OCI-LY7 (cell line): ENCODE data around the gene PEX7. TPM values are rescaled to one million over a fixed set of nuclear protein-coding genes. Genes with fewer than 3 reads are reported as not detected.

Experiments used
- BruUV-seq: library from RNA; stranded (reverse); fragments of 400-500 nt; replicated peaks from 2 replicates; lab custom pipeline; 2021; lab: Mats Ljungman, UMichigan
- CTCF ChIA-PET: fragments of 300-600 bp; sonication (Branson Sonifier 250); formaldehyde crosslinking; loops from one replicate; lab custom pipeline; 2022; ENCODE audit warnings: antibody characterized with exemption; ENCODE audit not compliant: unreplicated experiment; lab: Charles Lee
- POLR2A ChIA-PET: fragments of 300-600 bp; sonication (Branson Sonifier 250); formaldehyde crosslinking; loops from one replicate; lab custom pipeline; 2022; ENCODE audit warnings: antibody characterized with exemption; lab: Charles Lee
- DNase-seq: peaks from one replicate; pipeline ENCODE4 v3.0.0-alpha.2; 2015; ENCODE audit warnings: low spot score
- H2AFZ ChIP-seq: fragments of 200-600 bp; sonication (generic), shearing (Covaris generic); 2 replicates; pipeline ENCODE4 v1.6.1; 2014; ENCODE audit warnings: mild to moderate bottlenecking, antibody characterized with exemption, low read length, moderate library complexity
- H3K27ac ChIP-seq: fragments of 200-600 bp; sonication (generic); 2 replicates; pipeline ENCODE4 v1.5.1; 2014; ENCODE audit warnings: mixed run types, low read depth, mild to moderate bottlenecking, moderate library complexity, low read length, inconsistent platforms; ENCODE audit not compliant: poor library complexity, severe bottlenecking
- H3K36me3 ChIP-seq: fragments of 200-600 bp; sonication (generic); 2 replicates; pipeline ENCODE4 v1.6.1; 2014; ENCODE audit warnings: mild to moderate bottlenecking, antibody characterized with exemption, low read length, moderate library complexity, mixed read lengths; ENCODE audit not compliant: insufficient read depth
- H3K4me1 ChIP-seq: fragments of 200-600 bp; sonication (generic); 2 replicates; pipeline ENCODE4 v1.5.1; 2014; ENCODE audit warnings: mild to moderate bottlenecking, low read length; ENCODE audit not compliant: insufficient read depth, poor library complexity, severe bottlenecking
- H3K4me2 ChIP-seq: fragments of 200-600 bp; sonication (generic); 2 replicates; pipeline ENCODE4 v1.6.1; 2014; ENCODE audit warnings: mild to moderate bottlenecking, low read length
- H3K4me3 ChIP-seq: fragments of 200-600 bp; sonication (generic); 2 replicates; pipeline ENCODE4 v1.5.1; 2014; ENCODE audit warnings: mild to moderate bottlenecking, low read depth, low read length; ENCODE audit not compliant: poor library complexity, severe bottlenecking
- H3K79me2 ChIP-seq: fragments of 200-600 bp; sonication (generic); 2 replicates; pipeline ENCODE4 v1.6.1; 2016; ENCODE audit warnings: low read depth, mild to moderate bottlenecking, low read length, moderate library complexity, mixed read lengths; ENCODE audit not compliant: insufficient read depth
- H3K9me2 ChIP-seq: fragments of 200-600 bp; sonication (generic); 2 replicates; pipeline ENCODE4 v1.6.1; 2016; ENCODE audit warnings: mild to moderate bottlenecking, low read length, mixed read lengths; ENCODE audit not compliant: insufficient read depth
- H3K9me3 ChIP-seq: fragments of 200-600 bp; sonication (generic); 2 replicates; pipeline ENCODE4 v1.6.1; 2014; ENCODE audit warnings: mild to moderate bottlenecking, mixed run types, low read length, mixed read lengths
- H4K20me1 ChIP-seq: fragments of 200-600 bp; sonication (generic); 2 replicates; pipeline ENCODE4 v1.6.1; 2014; ENCODE audit warnings: mild to moderate bottlenecking, antibody characterized with exemption, low read length, moderate library complexity, mixed read lengths; ENCODE audit not compliant: insufficient read depth
- CTCF ChIP-seq: fragments of 200-600 bp; sonication (generic); conservative IDR thresholded peaks from 2 replicates; pipeline ENCODE4 v1.5.1; 2014; ENCODE audit warnings: mild to moderate bottlenecking, antibody characterized with exemption, low read length, moderate library complexity, mixed read lengths
- EZH2phosphoT487 ChIP-seq: fragments of 200-600 bp; sonication (generic); IDR thresholded peaks from 2 replicates; pipeline ENCODE4 v1.6.1; 2018; ENCODE audit warnings: low read depth, borderline replicate concordance, mild to moderate bottlenecking, mixed run types, antibody characterized with exemption, low read length, moderate library complexity, mixed read lengths
- intact Hi-C: fragments of 100-400 bp; cut with micrococcal nuclease; formaldehyde crosslinking; loops from one replicate; pipeline ENCODE4 v1.10.0; 2022; ENCODE audit not compliant: unreplicated experiment
- total RNA-seq, 2 experiments: library from RNA; depleted of rRNA in 1 of 2; stranded (reverse); fragments of >200 nt in 1 of 2; shearing (Covaris generic) in 1 of 2; gene quantifications; 2 replicates each; pipeline ENCODE4 v1.2.3, GENCODE V29; 2014 to 2022

The PEX7 gene
- total RNA-seq, 2 experiments from 2014 or later: 5.8 to 8.4 TPM

GRCh38 chr6:136784271-136784664 is 38.1 kb upstream of the PEX7 start:
- Histone ChIP-seq H2AFZ (peak overlapping the region; percentile 58; the same call in 1 of the 2 replicates), H3K27ac (peak overlapping the region; percentile 61), H3K36me3 (peaks cover 11% of the 10 kb centered on the region), H3K79me2 (peaks cover 79% of the 10 kb centered on the region), H3K9me3 (no peaks in the 10 kb centered on the region), H4K20me1 (no peaks in the 10 kb centered on the region), H3K9me2 (no peaks in the 10 kb centered on the region), H3K4me2 (peak overlapping the region; percentile 96), H3K4me1 (peaks cover 58% of the 10 kb centered on the region), H3K4me3 (peak overlapping the region; percentile 67)
- TSS peak; percentile 85 for BruUV-seq
- no peak for DNase-seq
- TF ChIP-seq CTCF: 0 out of 2 replicates have a peak, but pooled peaks have one; percentile 4
- TF ChIP-seq EZH2phosphoT487: no peak
- POLR2A ChIA-PET: interaction anchor here (0.7 to 9.6 kb wide), 8 partner anchors 8 to 72 kb away, joined by 3 to 156 read pairs (median 6); partner anchors contain the start of gene MAP3K5
- CTCF ChIA-PET: interaction anchor here (0.6 kb wide), 1 partner anchor 8 kb away, joined by 3 read pairs; the partner anchor contains the start of gene MAP3K5
- intact Hi-C loops: loop anchor here (1.0 kb wide), 1 partner anchor 20 kb away; no protein-coding TSS in a partner anchor

- H4K20me1 ChIP-seq: no peaks in the 10 kb centered on the region
- intact Hi-C loops: loop anchor here (1.0 kb wide), 1 partner anchor 21 kb away; no protein-coding TSS in a partner anchor
- no peak for TF ChIP-seq EZH2phosphoT487
- TF ChIP-seq CTCF: no peak
- DNase-seq: peak; percentile 63
- H3K27ac ChIP-seq: peak overlapping the region; percentile 61
- peak overlapping the region; percentile 96 for H3K4me2 ChIP-seq
- ChIA-PET CTCF (interaction anchor here (0.6 kb wide), 1 partner anchor 69 kb away, joined by 3 read pairs; no protein-coding TSS in a partner anchor), POLR2A (interaction anchor here (0.7 to 9.6 kb wide), 7 partner anchors 12 to 73 kb away, joined by 3 to 156 read pairs (median 10); no protein-coding TSS in a partner anchor)
- peaks cover 11% of the 10 kb centered on the region for H3K36me3 ChIP-seq
- H3K79me2 ChIP-seq: peaks cover 86% of the 10 kb centered on the region
- H3K4me3 ChIP-seq: peak overlapping the region; percentile 67
- no peaks in the 10 kb centered on the region for H3K9me3 ChIP-seq
- H3K4me1 ChIP-seq: peaks cover 64% of the 10 kb centered on the region
- BruUV-seq: no TSS peak
- no peaks in the 10 kb centered on the region for H3K9me2 ChIP-seq
- peak overlapping the region; percentile 45; the same call in 1 of the 2 replicates for H2AFZ ChIP-seq
These were observed 37.3 kb upstream of the PEX7 start for GRCh38 chr6:136784910-136785746.
